GM18858 (cell line): ENCODE data around the gene OR1C1.
"Not testable (repeated sequence)": the region's sequence is repeated elsewhere in the genome, so short reads cannot be mapped to it uniquely, and the experiment has no call there.

Experiments
- ATAC-seq: cut with Tn5 transposase; IDR thresholded peaks from one replicate; pipeline ENCODE4 v1.9.1; 2021; ENCODE audit not compliant: unreplicated experiment

Gene OR1C1

GRCh38 chr1:247760456-247760855 is at the start of gene OR1C1:
Gene OR1C1, minus strand, starts transcription at chr1:247760556. Its CDS starts 2,150 bp downstream, at chr1:247758406.
- ATAC-seq: no peak

- ATAC-seq: no peak
Measured at GRCh38 chr1:247797518-247797917, 37.2 kb upstream of the OR1C1 start.

- no peak for ATAC-seq
Measured at GRCh38 chr1:247769603-247770002, 9.2 kb upstream of the OR1C1 start.

GRCh38 chr1:247754311-247754710 is 6.0 kb downstream of the OR1C1 start:
- ATAC-seq: not testable (repeated sequence)

- ATAC-seq: no peak
Measured at GRCh38 chr1:247749870-247750269, 10.5 kb downstream of the OR1C1 start.

- ATAC-seq: no peak
Measured at GRCh38 chr1:247748041-247748440, 12.3 kb downstream of the OR1C1 start, which contains the start of gene OR14A2. Gene OR14A2, minus strand, starts transcription at chr1:247748141.

- no peak for ATAC-seq
Measured at GRCh38 chr1:247747616-247748015, 12.7 kb downstream of the OR1C1 start.

- no peak for ATAC-seq
Measured at GRCh38 chr1:247746391-247746935, 13.9 kb downstream of the OR1C1 start.

- not testable (repeated sequence) for ATAC-seq
Measured at GRCh38 chr1:247742215-247742760, 18.1 kb downstream of the OR1C1 start.

- no peak for ATAC-seq
Measured at GRCh38 chr1:247741756-247742155, 18.6 kb downstream of the OR1C1 start.

GRCh38 chr1:247740721-247741120 is 19.6 kb downstream of the OR1C1 start:
- no peak for ATAC-seq

- ATAC-seq: no peak
Measured at GRCh38 chr1:247738315-247738714, 22.0 kb downstream of the OR1C1 start, which contains the start of gene OR14K1. Gene OR14K1, plus strand, starts transcription at chr1:247738615. Its CDS starts 0 bp downstream, at chr1:247738615.

- ATAC-seq: no peak
Measured at GRCh38 chr1:247721222-247721621, 39.1 kb downstream of the OR1C1 start.

GRCh38 chr1:247716546-247716945 is 43.8 kb downstream of the OR1C1 start, which contains the start of gene OR6F1:
Gene OR6F1, minus strand, starts transcription at chr1:247716646. Its CDS starts 3,891 bp downstream, at chr1:247712755.
- no peak for ATAC-seq

- no peak for ATAC-seq
Measured at GRCh38 chr1:247713753-247714152, 46.6 kb downstream of the OR1C1 start.

GRCh38 chr1:247710681-247711080 is 49.7 kb downstream of the OR1C1 start:
- not testable (repeated sequence) for ATAC-seq
